ENCODE measurements around the gene RTKN2. TPM values are rescaled to one million over a fixed set of nuclear protein-coding genes. Genes with fewer than 3 reads are reported as not detected.

The RTKN2 gene
- total RNA-seq, 1 donor from 2014 or later = under 0.01 TPM

GRCh38 chr10:62175251-62175650 lies 93.4 kb downstream of the RTKN2 start:
- no peak for DNase-seq (ENCODE audit: low read depth in 2 of 2)

GRCh38 chr10:62172465-62172864 lies 96.2 kb downstream of the RTKN2 start:
- DNase-seq (ENCODE audit: low read depth in 2 of 2) = no peak

- DNase-seq (ENCODE audit: low read depth in 2 of 2) = peak in 1 of 2 donors; percentile 19
Observed at GRCh38 chr10:62171791-62172190, 96.9 kb downstream of the RTKN2 start.

GRCh38 chr10:62170732-62171131 lies 97.9 kb downstream of the RTKN2 start:
- DNase-seq (ENCODE audit: low read depth in 2 of 2) = no peak

GRCh38 chr10:62166331-62167131 lies 102.1 kb downstream of the RTKN2 start:
- DNase-seq (ENCODE audit: low read depth in 2 of 2) = no peak

- DNase-seq (ENCODE audit: low read depth in 2 of 2) = no peak
Observed at GRCh38 chr10:62165803-62166202, 102.8 kb downstream of the RTKN2 start.

GRCh38 chr10:62163024-62163423 lies 105.6 kb downstream of the RTKN2 start:
- DNase-seq (ENCODE audit: low read depth in 2 of 2) = no peak

- no peak for DNase-seq (ENCODE audit: low read depth in 2 of 2)
Observed at GRCh38 chr10:62162261-62162981, 106.2 kb downstream of the RTKN2 start.

- DNase-seq (ENCODE audit: low read depth in 2 of 2) = no peak
Observed at GRCh38 chr10:62159351-62159750, 109.3 kb downstream of the RTKN2 start.

- DNase-seq (ENCODE audit: low read depth in 2 of 2) = peak in 1 of 2 donors; percentile 69
Observed at GRCh38 chr10:62157601-62158000, 111.0 kb downstream of the RTKN2 start.

GRCh38 chr10:62155054-62155680 lies 113.5 kb downstream of the RTKN2 start:
- no peak for DNase-seq (ENCODE audit: low read depth in 2 of 2)

GRCh38 chr10:62154231-62154630 lies 114.4 kb downstream of the RTKN2 start:
- DNase-seq (ENCODE audit: low read depth in 2 of 2) = no peak

GRCh38 chr10:62153191-62153590 lies 115.5 kb downstream of the RTKN2 start:
- DNase-seq (ENCODE audit: low read depth in 2 of 2) = peak in 1 of 2 donors; percentile 16

GRCh38 chr10:62149621-62150020 lies 119.0 kb downstream of the RTKN2 start:
- DNase-seq (ENCODE audit: low read depth in 2 of 2) = peak; percentile 48 to 55

- DNase-seq (ENCODE audit: low read depth in 2 of 2) = no peak
Observed at GRCh38 chr10:62148155-62148554, 120.5 kb downstream of the RTKN2 start.

- no peak for DNase-seq (ENCODE audit: low read depth in 2 of 2)
Observed at GRCh38 chr10:62147425-62147824, 121.2 kb downstream of the RTKN2 start.

- DNase-seq (ENCODE audit: low read depth in 2 of 2) = no peak
Observed at GRCh38 chr10:62136931-62137330, 131.7 kb downstream of the RTKN2 start.

- no peak for DNase-seq (ENCODE audit: low read depth in 2 of 2)
Observed at GRCh38 chr10:62133618-62134017, 135.0 kb downstream of the RTKN2 start.

All from dermis microvascular lymphatic vessel endothelial cell (primary cell).